Stimulated activated CD8-positive, alpha-beta memory T cell treated with anti-CD3 and anti-CD28 coated beads, Interleukin-4, amount 100 ng/mL, for 48 hours (primary cell): ENCODE data around the gene SOHLH1.

Experiments
- DNase-seq: peaks from one replicate; pipeline ENCODE4 v3.0.0-alpha.2; 2020

Gene SOHLH1, protein sequence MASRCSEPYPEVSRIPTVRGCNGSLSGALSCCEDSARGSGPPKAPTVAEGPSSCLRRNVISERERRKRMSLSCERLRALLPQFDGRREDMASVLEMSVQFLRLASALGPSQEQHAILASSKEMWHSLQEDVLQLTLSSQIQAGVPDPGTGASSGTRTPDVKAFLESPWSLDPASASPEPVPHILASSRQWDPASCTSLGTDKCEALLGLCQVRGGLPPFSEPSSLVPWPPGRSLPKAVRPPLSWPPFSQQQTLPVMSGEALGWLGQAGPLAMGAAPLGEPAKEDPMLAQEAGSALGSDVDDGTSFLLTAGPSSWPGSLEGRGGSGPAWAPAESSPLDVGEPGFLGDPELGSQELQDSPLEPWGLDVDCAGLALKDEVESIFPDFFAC

DNA sequence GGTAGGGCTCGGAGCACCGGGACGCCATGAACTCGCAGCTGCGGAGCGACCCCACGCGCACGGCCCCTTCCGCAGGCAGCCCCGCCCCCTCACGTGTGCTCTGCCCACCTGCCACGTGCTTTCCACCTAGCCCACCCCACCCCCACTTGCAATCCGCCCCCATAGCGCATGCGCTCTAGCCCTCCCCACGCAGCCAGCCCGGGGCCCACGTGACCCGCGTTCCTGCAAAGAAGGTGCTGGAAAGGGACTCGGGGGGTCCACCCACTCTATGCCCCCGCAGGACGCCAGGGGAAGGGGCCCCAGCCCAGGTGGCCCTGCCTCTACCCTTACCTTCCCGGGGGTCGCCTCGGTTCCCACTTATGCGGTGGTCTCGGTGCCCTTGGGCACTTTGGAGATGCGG lies at the start of gene SOHLH1:
SOHLH1 (minus strand) TSS at position 42 of the 400 bp plus-strand sequence; CDS start at position 28, 14 bp downstream.
- DNase-seq = no peak

DNA sequence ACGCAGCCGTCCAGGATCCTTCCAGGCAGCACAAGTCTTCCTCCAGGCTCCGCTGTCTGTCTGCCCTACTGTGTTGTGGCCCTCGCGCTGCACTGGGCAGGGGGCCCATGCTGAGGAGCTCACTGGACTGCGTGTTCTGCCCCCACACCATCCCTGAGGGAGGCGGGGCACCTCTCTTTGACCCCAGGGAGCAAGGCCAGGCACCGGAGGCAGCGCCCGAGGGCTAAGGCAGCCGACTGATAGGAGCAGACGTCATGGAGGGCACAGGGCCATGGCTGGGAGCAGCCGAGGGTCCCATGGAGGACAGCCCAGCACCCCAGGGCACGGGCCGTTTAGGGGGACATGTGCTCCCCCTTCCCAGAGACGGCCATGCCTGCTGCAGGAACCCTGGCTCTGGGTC lies 49.4 kb upstream of the SOHLH1 start:
- no peak for DNase-seq

DNA sequence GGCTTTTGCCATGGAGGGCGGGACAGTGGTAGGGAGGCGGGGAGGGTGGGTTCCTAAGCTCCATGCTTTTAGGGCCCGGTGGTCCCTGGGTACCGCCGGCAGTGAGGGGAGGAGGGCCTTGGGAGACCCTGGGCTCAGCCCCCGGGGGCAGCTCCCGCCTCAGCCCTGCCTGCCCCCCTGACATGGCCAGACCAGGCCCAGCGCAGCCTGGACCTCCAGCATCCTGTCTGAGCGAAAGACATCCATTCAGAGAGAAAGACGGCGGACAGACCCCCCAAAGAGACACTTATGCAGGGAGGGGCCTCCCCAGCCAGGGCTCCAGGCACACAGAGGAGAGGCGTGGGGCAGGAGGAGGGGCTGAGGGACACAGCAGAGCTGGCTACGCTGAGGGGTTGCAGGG lies 48.0 kb upstream of the SOHLH1 start:
- DNase-seq = no peak

DNA sequence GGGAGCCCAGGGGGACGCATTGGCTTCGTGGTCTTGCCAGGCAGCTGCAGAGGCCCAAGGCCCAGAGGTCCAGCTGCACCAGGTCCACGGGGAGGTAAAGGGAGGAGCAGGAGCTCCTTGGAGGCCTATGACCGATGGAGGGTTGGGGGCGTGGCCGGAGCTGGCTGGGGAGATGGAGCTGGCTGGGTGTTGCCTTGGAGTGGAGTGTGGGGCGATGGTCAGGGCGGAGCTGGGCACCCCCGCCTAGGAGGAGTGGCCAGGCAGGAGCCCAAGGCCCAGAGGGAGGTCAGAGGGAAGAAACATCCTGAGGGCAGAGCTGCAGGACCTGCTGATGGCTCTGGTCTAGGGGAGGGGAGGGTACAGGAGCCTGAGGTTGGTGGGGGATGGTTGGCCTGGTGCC lies 47.3 kb upstream of the SOHLH1 start:
- DNase-seq = no peak

DNA sequence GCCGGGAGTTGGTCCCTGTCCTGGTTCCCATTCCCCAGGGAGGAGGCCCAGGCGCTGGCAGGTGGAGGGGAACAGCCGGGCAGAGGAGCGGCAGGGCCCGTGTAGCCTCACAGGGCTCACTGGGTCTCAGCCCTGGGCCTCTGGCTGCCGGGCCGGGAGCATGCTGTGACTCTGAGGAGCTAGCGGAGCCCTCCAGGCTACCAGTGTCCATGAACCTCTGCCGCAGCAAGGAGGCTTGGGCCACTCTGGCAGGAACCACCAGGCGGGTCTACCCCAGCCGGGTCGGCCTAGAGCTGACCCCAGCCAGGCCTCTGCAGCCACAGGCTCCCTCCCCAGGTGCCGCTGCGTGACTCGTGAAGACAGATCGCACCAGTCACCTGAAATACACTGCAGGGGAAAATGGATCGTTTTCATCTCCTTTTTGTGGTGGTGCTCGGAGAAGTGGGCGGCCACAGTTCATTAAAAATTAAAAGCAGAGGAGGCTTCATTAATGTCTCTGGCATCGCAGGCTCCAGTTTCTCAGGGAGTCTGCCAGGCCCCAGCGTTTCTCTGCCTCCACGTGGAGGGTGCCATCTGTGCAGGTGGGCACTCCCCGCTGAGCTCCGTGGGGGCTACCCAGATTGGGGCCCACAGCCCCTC lies 46.5 kb upstream of the SOHLH1 start:
- no peak for DNase-seq

DNA sequence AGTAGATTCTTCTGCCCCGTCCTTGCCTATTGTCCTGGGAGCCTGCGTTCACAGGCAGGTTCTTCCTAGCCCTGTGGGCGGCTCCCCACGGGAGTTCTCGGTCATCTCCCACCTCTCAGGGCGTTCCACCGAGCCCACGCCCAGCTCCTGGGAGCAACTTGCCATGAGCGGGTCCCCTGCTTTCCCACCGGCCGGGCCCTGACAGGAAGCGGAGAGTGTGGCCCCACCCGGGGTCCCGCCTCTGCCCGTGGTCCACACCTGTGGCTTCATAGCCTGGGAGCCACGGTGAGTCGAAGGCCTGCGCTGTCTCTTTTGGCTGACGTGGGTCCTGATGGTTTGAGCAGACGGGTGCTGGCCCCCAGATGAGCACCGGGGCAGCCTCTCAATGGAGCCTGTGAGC lies 45.9 kb upstream of the SOHLH1 start:
- DNase-seq = no peak

DNA sequence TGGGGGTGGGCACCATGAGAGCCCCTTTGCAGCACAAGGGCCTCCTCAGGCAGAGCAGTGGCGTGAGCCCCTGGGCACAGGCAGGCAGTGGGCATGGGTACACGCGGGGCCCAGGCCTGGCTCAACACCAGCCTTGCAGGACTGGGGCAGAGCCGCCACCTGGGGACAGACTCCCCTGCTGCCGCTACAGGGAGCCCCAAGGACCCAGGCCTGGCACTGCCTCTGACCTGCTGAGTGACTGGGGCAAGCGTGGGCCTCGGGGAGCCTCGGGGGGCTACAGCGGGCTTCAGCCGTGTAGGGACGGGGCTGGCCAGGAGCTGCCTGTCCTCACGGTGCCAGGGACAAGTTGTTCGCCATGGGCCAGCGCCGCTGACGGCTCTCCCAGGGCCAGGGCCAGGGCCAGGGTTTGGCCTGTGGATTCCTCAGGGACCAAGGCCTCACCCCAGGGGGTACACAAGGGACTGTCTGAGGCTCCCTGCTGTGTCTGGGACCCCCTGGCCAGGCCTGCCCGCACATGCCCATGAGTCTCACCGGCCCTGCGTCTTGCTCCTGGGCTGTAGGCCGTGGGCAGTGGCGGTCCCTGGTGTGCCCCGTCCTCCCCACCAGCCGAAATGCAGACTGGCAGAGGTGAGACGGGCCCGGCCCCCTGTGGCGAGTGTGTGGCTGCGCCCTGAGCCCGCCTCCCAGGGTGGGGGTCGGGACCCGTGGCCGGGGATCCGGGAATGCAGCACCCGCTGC lies 45.2 kb upstream of the SOHLH1 start:
- DNase-seq = no peak

DNA sequence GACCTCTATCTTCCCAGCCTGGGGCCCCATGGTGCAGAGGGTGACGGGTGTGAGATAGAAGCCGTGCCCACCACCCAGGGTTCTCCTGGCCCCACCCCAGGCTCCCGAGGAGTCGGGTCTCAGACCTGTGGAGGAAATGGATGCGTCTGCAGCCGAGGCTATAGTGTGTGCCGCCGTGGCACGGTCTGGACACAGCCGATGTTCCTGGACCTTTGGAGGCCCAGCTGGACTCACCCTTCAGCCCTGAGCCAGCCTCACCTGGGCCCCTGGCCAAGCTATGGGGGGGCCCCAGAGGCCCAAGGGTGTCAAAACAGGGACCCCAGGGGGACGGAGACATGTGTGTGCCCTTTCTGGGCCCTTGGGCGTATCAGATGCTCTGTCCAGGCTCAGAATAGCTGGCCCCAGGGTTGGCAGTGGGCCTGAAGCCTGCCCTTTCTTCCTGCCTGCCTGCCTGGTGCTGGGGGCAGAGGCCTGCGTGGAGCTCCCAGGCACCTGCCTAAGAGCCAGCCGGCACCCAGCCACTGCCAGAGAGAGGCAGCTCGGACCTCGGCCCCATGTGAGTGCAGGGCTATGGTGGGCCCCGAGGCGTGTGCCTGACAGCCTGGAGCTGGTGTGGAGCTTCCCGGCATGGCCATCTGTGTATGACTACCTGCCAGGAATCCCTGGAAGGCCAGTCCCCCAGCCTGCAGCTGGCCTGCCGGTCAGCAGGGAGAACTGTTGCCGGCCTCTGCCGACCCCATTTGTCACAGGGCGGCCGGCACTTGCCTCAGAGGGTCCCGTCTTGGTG lies 44.5 kb upstream of the SOHLH1 start:
- DNase-seq = no peak

DNA sequence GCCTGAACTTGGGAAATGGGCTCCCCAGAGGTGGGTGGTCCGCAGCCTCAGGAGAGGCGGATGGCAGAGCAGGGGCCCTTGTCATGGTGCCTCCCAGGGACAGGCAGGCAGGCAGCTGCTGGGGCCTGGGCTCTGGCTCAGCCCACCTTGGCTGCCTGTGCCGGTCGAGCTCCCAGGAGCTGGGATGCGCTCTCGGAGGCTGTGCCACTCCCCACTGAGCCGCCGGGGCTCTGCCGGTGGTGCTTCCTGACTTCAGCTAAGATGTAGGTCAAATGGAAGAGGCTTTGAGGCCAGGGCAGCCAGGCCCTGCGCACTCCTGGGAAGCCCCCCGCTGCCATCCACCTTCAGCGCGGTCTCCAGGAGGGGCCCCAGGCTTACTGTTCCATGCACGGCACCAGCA lies 43.7 kb upstream of the SOHLH1 start:
- DNase-seq = no peak

DNA sequence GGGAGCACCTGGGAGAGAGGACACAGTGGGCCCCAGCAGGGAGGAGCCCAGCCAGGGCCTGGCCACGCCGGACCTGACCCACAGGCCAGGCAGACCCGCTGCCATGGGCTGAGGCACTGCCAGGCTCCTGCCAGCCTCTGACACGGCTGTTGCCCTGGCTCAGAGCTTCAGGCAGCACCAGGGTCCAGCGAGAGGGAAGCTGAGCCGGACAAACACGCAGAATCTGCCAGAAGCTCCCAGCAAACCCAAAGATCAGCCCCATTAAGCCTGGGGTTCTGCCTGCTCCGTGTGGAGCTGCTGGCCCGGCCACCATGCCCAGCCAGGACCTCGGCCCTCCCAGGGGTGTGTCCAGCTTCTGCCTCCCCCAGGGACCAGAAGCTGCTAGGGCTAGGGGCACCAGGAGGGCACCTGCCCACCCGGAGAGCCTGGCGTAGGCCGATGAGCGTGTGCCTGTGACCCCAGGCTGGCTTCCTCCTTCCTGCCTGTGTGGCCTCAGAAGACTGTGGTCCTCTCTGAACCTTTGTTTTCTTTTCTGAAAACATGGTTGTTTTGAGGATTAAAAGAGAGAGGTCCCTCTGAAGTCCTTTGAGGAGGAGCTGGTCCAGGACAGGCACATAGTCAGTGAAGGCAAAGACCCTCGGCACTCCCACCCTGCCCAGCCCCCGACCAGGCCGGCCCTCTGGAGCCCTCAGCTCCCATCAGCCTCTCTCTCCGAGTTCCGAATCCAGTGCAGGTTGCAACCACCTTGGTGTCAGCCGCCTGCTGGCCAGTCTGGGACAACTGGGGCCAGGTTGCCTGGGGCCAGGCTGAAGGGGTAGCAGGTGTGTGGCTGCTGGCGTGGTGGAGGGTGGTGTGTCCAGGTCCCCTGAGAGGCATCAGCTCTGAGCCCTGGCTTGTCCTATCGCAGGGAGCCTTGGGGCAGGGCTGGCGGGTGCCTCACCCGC lies 42.3 kb upstream of the SOHLH1 start:
- no peak for DNase-seq

DNA sequence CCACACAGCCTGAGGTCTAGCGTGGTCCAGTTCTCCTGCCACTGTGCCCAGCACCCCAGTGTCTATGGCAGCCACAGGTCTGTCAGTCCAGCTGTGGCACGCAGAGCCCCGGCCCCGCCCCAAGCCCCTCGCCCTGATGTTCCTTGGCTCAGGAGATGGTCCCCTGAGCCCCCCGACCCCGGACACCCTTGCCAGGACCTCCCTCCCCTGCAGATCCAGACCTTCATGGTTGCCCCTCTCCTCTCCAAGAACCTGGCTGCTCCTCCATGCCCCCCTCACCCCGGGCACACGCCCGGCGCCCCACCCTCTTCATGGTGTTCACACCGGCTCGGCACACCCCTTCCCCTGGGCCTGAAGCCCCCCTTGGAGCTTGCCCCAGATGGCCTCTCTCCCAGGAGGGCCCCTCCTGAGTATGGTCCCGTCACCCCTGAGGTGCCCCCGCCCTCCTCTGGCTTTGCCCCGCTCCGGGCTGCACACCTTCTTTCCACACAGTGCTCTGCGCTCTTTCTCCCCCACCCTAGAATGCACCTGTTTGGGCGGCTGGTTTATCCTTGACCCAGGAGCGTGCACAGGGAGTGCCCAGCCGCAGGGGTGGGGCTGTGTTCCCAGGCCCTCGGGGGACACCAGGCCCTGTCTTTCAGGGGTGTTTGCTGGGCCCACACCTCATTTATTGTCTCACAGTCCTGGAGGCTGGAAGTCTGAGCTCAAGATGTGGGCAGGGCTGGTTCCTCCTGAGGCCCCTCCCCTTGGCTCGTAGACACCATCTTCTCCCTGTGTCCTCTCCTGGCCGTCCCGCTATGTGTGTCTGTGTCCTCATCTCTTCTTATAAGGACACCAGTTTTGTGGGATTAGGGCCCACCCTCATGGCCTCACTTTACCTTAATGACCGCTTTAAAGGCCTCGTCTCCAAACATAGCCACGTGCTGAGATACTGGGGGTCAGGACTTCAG lies 40.3 kb upstream of the SOHLH1 start:
- no peak for DNase-seq

DNA sequence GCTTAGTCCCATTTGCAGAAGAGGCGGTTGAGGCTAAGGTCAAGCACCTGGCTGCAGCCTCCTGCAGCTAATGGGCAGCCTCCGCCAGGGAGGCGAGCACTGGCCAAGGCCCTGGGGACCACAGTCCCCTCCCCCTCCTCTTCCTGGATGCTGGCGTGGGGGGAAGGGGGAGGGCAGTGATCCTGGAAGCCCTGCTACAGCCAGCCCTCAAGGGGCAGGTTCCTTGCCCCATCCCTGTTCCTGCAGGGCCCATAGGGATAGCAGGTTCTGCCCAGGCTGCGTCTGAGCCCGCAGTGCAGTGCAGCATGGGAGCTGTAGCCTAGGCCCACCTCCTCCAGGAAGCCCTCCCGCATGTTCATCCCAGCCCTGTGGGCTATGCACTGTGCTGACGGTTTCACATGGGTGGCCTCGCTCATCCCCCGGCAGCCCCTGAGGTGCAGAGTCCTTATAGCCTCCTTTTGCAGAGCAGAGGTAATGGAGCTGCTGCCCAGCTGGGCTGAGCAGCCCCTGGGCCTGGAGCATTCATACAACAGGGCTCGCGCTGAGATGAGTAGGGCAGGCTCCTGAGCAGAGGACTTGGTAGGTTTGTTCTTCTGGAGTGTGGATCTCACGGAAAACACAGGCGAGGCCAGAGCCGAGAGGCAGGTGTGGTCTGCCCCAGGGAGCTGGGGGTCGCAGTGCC lies 38.7 kb upstream of the SOHLH1 start:
- no peak for DNase-seq

DNA sequence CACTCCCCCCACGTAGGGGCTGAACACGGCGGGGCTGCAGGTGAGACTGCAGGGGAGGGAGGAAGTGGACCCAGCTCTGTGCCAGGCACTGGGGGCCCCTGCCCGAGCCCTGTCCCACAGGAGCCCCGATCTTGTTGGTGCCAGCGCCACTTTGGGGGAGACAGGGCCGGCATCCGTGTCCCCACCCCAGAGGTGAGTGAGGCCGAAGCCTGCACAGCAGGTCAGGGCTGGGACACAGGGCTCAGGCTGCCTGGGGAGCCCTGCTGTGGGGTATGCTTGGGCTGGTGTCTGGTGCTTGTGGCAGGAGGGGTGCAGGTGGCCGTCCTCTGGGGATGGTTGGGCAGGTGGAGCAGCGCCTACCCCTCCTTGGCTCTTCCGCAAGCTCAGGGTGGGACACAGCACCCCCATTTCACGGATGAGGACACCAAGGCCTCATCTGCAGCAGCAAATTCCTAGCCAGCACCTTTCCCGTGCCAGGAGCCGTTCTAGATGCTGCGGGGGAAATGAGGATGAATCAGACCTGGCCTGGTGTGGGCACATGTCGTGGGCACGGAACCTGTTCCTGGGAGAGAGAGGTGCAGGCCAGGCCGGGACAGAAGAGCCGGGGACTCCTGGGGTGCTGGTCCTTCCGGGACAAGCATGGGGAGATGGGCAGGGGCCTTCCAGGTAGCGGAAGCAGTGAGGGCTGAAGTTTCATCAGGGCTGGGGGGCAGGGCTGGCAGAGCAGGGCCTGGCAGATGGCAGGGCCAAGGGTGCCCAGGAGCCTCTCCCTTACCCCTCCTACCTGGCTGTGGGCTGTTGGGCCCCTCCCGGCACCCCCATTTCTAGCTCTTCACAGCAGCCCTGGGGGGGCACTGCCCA lies 37.9 kb upstream of the SOHLH1 start:
- no peak for DNase-seq

DNA sequence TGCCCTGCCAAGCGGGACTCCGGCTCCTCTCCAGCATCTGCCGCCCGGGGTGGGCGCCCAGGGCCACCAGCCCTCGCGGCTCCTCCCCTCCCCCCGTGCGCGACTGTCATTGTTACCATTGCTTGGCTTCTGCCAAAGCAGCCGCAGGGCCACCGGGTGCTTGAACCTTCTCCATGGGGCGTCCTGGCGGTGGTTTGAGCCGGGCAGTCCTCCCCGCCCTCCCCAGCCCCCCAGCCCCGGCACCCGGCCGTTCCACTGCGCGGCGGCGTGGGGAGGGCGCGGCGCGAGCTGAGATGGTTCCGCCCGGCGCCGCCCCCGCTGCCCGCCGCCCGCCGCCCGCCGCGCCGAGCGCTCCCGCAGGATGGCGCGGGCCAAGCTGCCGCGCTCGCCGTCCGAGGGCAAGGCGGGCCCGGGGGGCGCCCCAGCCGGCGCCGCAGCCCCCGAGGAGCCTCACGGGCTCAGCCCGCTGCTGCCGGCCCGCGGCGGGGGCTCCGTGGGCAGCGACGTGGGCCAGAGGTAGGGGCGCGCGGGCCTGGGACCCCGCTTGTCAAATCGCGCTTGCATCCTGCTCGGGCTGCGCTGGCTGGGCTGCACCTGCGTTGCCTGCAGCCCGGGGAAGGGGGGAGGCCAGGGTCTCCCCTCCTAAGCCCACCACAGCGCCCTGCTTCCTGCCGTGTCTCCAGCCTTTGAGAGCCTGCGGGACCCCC lies 37.1 kb upstream of the SOHLH1 start:
- DNase-seq = no peak

DNA sequence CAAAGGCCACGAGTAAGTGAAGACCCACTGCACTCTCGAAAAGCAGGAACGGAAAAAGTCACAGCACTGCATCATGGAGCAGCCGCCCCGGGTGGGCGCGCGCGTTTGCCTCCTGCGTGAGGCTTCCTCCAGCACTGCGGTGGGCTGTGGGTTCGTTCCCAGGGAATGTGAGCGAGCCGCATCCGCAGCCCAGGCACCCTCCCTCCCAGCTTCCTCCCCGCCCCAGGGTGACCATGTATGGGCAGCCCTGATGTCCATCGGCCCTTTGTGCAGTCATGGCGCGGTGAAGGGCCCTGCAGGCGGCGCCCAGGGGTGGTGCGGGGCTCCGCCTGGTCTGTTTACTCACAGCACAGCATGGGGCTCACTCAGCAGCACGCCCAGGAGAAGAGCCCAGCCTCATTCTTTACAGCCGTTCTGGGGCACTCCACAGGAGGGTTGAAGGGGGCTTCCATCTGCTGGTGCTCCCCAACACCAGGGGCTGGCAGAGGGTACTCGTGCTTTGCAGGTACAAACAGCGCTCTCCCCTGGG lies 35.4 kb upstream of the SOHLH1 start:
- DNase-seq = no peak

DNA sequence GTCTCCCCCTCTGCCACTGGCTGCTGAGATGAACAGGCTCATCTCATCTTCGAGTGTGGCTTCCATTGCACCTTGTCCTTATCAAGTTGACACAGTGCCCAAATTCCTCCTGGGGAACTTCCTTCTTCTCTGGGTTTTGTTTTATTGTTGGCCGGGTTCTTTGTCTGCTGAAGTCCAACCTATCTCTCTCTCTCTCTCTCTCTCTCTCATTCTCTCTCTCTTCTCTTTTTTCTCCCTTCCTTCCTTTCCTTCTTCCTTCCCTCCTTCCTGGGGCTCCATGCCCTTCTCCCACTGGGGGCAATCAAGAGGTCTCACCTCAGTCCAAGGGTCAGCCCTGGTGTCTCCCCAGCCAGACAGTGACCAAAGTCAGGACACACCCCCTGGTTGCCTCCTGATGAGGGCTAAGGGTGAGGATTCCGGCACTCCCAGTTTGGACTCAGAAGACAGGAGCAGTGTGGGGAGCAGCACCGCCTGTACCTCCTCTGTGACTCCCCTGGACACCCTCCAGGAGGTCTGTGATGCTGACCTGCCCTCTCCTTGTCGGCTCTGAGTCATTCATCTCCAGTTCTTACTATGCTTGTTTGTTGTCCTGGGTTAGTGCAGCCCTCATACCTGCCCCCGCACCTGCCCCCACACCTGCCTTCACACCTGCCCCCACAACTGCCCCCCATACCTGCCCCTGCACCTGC lies 33.4 kb upstream of the SOHLH1 start:
- no peak for DNase-seq

DNA sequence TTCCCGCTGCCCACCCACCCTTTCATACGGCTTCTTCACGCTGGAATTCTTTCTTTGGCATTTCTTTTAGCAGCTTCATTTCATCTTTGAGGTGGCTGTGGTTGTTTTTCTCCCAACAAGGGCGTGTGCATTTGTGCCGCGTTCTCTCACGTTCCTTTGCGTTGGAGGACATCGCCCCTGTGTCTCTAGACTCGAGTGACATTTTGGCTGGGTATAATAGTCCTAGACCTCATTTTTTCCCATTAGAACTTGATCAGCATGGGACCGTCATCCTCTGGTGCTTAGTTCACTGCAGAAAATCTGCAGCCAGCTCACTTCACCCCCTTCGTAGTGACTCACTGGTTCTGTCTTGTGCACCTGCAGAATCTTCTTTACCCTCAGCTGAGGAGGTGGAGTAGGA lies 32.2 kb upstream of the SOHLH1 start:
- no peak for DNase-seq

DNA sequence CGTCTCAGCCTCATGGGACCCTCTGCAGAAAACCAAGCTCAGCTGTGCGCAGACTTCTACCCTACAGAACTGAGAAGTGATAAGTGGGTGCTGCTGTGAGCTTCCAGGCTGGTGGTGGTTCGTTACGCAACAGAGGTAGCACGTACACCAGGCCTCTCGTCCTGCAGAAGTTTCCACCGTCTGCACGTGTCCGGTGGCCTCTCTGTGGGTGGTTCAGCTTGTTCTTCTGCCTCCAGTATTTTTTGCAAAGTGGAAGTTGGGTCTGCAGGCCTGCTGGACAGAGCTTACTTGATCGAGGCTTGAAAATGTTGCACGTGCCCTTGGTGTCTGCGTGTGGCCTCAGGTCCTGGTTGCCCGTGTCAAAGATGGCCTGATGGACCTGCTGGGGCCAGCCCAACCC lies 30.2 kb upstream of the SOHLH1 start:
- DNase-seq = no peak
